GM23338 (cell line): ENCODE results near the gene BID. TPM values are rescaled to one million over a fixed set of nuclear protein-coding genes. Genes with fewer than 3 reads are reported as not detected.

Experiments
- ATAC-seq: fragments of 200-7000 bp; cut with Tn5 transposase; 3 replicates; pipeline ENCODE4 v1.9.1; 2020
- DNase-seq: peaks from one replicate; pipeline ENCODE4 v3.0.0-alpha.2; 2015; ENCODE audit warnings: low spot score
- H2AFZ ChIP-seq: fragments of 200-600 bp; sonication (generic); 2 replicates; pipeline ENCODE4 v1.8.0; 2016; ENCODE audit warnings: antibody characterized with exemption, mild to moderate bottlenecking, moderate library complexity
- H3F3A ChIP-seq: fragments of 200-600 bp; sonication (generic); replicated peaks from 2 replicates; pipeline ENCODE4 v1.8.0; 2017; ENCODE audit warnings: antibody characterized with exemption, mixed run types, low read depth
- H3K27ac ChIP-seq: fragments of 200-600 bp; sonication (generic); 2 replicates; pipeline ENCODE4 v1.6.1; 2016; ENCODE audit warnings: low read depth
- H3K27me3 ChIP-seq: fragments of 200-600 bp; sonication (generic); 2 replicates; pipeline ENCODE4 v1.8.0; 2016; ENCODE audit warnings: mild to moderate bottlenecking, mixed run types, moderate library complexity; ENCODE audit not compliant: insufficient read depth
- H3K36me3 ChIP-seq: fragments of 200-600 bp; sonication (generic); 2 replicates; pipeline ENCODE4 v1.8.0; 2016; ENCODE audit warnings: mild to moderate bottlenecking; ENCODE audit not compliant: insufficient read depth
- H3K4me1 ChIP-seq: fragments of 200-600 bp; sonication (generic); 2 replicates; pipeline ENCODE4 v1.8.0; 2016; ENCODE audit warnings: mild to moderate bottlenecking, moderate library complexity; ENCODE audit not compliant: insufficient read depth
- H3K4me2 ChIP-seq: fragments of 200-600 bp; sonication (generic); 2 replicates; pipeline ENCODE4 v1.7.1; 2017; ENCODE audit warnings: mixed run types
- H3K4me3 ChIP-seq: fragments of 200-600 bp; sonication (generic); 2 replicates; pipeline ENCODE4 v1.6.1; 2016; ENCODE audit warnings: mixed run types
- H3K79me2 ChIP-seq: fragments of 200-600 bp; sonication (generic); replicated peaks from 2 replicates; pipeline ENCODE4 v1.8.0; 2017; ENCODE audit warnings: mild to moderate bottlenecking; ENCODE audit not compliant: insufficient read depth
- H3K9me2 ChIP-seq: fragments of 200-600 bp; sonication (generic); 2 replicates; pipeline ENCODE4 v1.8.0; 2017; ENCODE audit not compliant: insufficient read depth
- H4K20me1 ChIP-seq: fragments of 200-600 bp; sonication (generic); replicated peaks from 2 replicates; pipeline ENCODE4 v1.8.0; 2017; ENCODE audit warnings: mild to moderate bottlenecking; ENCODE audit not compliant: insufficient read depth
- H3K27ac Mint-ChIP-seq: 2 replicates; pipeline ENCODE4 v1.8.0; 2020; ENCODE audit warnings: inconsistent platforms, mild to moderate bottlenecking, moderate library complexity, mixed read lengths
- H3K27me3 Mint-ChIP-seq: 3 replicates; pipeline ENCODE4 v1.8.0; 2022; ENCODE audit warnings: low read depth, mild to moderate bottlenecking, moderate library complexity, mixed read lengths, inconsistent platforms; ENCODE audit not compliant: insufficient read depth, poor library complexity
- H3K36me3 Mint-ChIP-seq: 3 replicates; pipeline ENCODE4 v1.8.0; 2021; ENCODE audit warnings: low read depth, mild to moderate bottlenecking, inconsistent platforms, moderate library complexity, mixed read lengths
- H3K4me1 Mint-ChIP-seq: 3 replicates; pipeline ENCODE4 v1.8.0; 2020; ENCODE audit warnings: mild to moderate bottlenecking, inconsistent platforms, mixed read lengths
- H3K4me3 Mint-ChIP-seq: 3 replicates; pipeline ENCODE4 v1.8.0; 2021; ENCODE audit warnings: moderate library complexity, mild to moderate bottlenecking, inconsistent platforms, mixed read lengths
- H3K9me3 Mint-ChIP-seq: 3 replicates; pipeline ENCODE4 v1.8.0; 2020; ENCODE audit warnings: moderate library complexity, mild to moderate bottlenecking, inconsistent platforms, mixed read lengths
- CREB1 ChIP-seq: fragments of 250-450 bp; sonication (Bioruptor Pico); IDR thresholded peaks from 2 replicates; pipeline ENCODE4 v1.5.0; 2020; ENCODE audit warnings: low read depth, mild to moderate bottlenecking, moderate library complexity
- EZH2phosphoT487 ChIP-seq: fragments of 200-600 bp; sonication (generic); IDR thresholded peaks from one replicate; pipeline ENCODE4 v1.8.1; 2018; ENCODE audit warnings: antibody characterized with exemption; ENCODE audit not compliant: unreplicated experiment
- JUNB ChIP-seq: IDR thresholded peaks from one replicate; pipeline ENCODE4 v1.6.1; 2016; ENCODE audit warnings: antibody characterized with exemption; ENCODE audit not compliant: unreplicated experiment
- NANOG ChIP-seq: IDR thresholded peaks from 2 replicates; pipeline ENCODE4 v1.6.1; 2016; ENCODE audit warnings: antibody characterized with exemption, borderline replicate concordance
- POLR2AphosphoS5 ChIP-seq: IDR thresholded peaks from 2 replicates; pipeline ENCODE4 v1.6.1; 2016; ENCODE audit warnings: antibody characterized with exemption, low read depth
- STAT1 ChIP-seq: IDR thresholded peaks from one replicate; pipeline ENCODE4 v1.6.1; 2016; ENCODE audit warnings: antibody characterized with exemption; ENCODE audit not compliant: unreplicated experiment
- ZNF114 ChIP-seq: fragments of 250-450 bp; sonication (Bioruptor Pico); IDR thresholded peaks from 2 replicates; pipeline ENCODE4 v1.5.0; 2020; ENCODE audit warnings: mild to moderate bottlenecking, moderate library complexity
- ZNF331 ChIP-seq: fragments of 250-450 bp; sonication (Bioruptor Pico); IDR thresholded peaks from 2 replicates; pipeline ENCODE4 v1.5.0; 2020; ENCODE audit warnings: low read depth, mild to moderate bottlenecking, moderate library complexity
- polyA plus RNA-seq: library from polyadenylated mRNA; unstranded; fragments of >200 nt; fragmentation: Nextera tagmentation; extraction: Ambion mirVana; gene quantifications from 2 replicates; pipeline ENCODE4 v1.2.1, GENCODE V29; 2016
- total RNA-seq: library from RNA; depleted of rRNA; stranded (reverse); fragments of >200 nt; shearing (Covaris generic); gene quantifications from 2 replicates; pipeline ENCODE4 v1.2.3, GENCODE V29; 2014
- TF ChIP-seq, protein P1 (sequence below): IDR thresholded peaks from one replicate; pipeline ENCODE4 v1.6.1; 2018; ENCODE audit warnings: antibody characterized with exemption; ENCODE audit not compliant: unreplicated experiment
- TF ChIP-seq, protein P2 (sequence below): IDR thresholded peaks from 2 replicates; pipeline ENCODE4 v1.6.1; 2016; ENCODE audit warnings: antibody characterized with exemption
- TF ChIP-seq, protein P3 (sequence below): fragments of 250-450 bp; sonication (Bioruptor Pico); IDR thresholded peaks from 2 replicates; pipeline ENCODE4 v1.5.0; 2020; ENCODE audit warnings: mild to moderate bottlenecking, moderate library complexity

The BID gene
- total and polyA plus RNA-seq, 2 experiments from 2014 or later = 65.1 to 125 TPM

- Histone ChIP-seq H3K79me2 (no peaks in the 10 kb centered on the region), H3K9me2 (no peaks in the 10 kb centered on the region), H4K20me1 (0 out of 2 replicates have a peak, but pooled peaks cover 5% of the 10 kb centered on the region), H3K4me1 (no peaks in the 10 kb centered on the region), H3K4me2 (no peak overlapping the region), H3K27me3 (no peaks in the 10 kb centered on the region), H3F3A (no peaks in the 10 kb centered on the region), H3K4me3 (no peak overlapping the region), H2AFZ (no peak overlapping the region), H3K27ac (no peak overlapping the region), H3K36me3 (no peaks in the 10 kb centered on the region)
- Mint-ChIP-seq H3K27ac (no peak overlapping the region), H3K9me3 (no peaks in the 10 kb centered on the region; the same call in 2 of the 3 replicates), H3K4me3 (no peak overlapping the region), H3K27me3 (peaks cover 8% of the 10 kb centered on the region), H3K4me1 (no peaks in the 10 kb centered on the region), H3K36me3 (peaks cover 3% of the 10 kb centered on the region; the same call in 1 of the 3 replicates)
- no peak for DNase-seq
- TF ChIP-seq, protein P1, sequence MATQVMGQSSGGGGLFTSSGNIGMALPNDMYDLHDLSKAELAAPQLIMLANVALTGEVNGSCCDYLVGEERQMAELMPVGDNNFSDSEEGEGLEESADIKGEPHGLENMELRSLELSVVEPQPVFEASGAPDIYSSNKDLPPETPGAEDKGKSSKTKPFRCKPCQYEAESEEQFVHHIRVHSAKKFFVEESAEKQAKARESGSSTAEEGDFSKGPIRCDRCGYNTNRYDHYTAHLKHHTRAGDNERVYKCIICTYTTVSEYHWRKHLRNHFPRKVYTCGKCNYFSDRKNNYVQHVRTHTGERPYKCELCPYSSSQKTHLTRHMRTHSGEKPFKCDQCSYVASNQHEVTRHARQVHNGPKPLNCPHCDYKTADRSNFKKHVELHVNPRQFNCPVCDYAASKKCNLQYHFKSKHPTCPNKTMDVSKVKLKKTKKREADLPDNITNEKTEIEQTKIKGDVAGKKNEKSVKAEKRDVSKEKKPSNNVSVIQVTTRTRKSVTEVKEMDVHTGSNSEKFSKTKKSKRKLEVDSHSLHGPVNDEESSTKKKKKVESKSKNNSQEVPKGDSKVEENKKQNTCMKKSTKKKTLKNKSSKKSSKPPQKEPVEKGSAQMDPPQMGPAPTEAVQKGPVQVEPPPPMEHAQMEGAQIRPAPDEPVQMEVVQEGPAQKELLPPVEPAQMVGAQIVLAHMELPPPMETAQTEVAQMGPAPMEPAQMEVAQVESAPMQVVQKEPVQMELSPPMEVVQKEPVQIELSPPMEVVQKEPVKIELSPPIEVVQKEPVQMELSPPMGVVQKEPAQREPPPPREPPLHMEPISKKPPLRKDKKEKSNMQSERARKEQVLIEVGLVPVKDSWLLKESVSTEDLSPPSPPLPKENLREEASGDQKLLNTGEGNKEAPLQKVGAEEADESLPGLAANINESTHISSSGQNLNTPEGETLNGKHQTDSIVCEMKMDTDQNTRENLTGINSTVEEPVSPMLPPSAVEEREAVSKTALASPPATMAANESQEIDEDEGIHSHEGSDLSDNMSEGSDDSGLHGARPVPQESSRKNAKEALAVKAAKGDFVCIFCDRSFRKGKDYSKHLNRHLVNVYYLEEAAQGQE = no peak
- TF ChIP-seq STAT1 = no peak
- no peak for TF ChIP-seq JUNB
- no peak for TF ChIP-seq NANOG
- no peak for ATAC-seq
Observed at GRCh38 chr22:17823226-17823625, 49.0 kb upstream of the BID start.

DNA sequence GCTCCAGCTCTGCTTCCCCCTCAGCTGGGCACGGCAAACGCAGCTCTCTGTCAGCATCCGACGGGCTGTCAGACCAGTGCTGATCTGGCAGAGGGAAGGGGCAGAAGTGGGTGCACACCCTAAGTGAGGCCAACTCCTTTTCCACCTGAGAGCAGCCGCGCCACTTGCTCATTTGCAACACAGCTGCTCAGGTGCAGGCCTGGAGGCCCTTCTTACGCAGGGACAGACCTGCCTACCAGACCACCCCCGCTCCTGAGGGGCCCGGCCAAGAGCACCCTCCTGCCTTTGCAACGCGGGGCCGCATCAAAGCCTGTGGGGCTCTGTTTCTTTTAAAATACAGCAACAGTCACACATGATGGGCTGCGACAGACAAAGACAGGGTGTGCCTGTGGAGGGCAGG is 47.8 kb upstream of the BID start:
- Mint-ChIP-seq H3K4me1 (no peaks in the 10 kb centered on the region), H3K36me3 (peaks cover 3% of the 10 kb centered on the region; the same call in 1 of the 3 replicates), H3K27me3 (peaks cover 10% of the 10 kb centered on the region), H3K4me3 (no peak overlapping the region), H3K9me3 (no peaks in the 10 kb centered on the region; the same call in 2 of the 3 replicates), H3K27ac (no peak overlapping the region)
- Histone ChIP-seq H3F3A (no peaks in the 10 kb centered on the region), H3K27ac (no peak overlapping the region), H3K9me2 (no peaks in the 10 kb centered on the region), H3K4me3 (no peak overlapping the region), H4K20me1 (0 out of 2 replicates have a peak, but pooled peaks cover 5% of the 10 kb centered on the region), H3K4me2 (no peak overlapping the region), H3K36me3 (no peaks in the 10 kb centered on the region), H3K79me2 (no peaks in the 10 kb centered on the region), H3K27me3 (no peaks in the 10 kb centered on the region), H3K4me1 (no peaks in the 10 kb centered on the region), H2AFZ (no peak overlapping the region)
- DNase-seq (no peak), ATAC-seq (no peak)
- TF ChIP-seq, protein P2, sequence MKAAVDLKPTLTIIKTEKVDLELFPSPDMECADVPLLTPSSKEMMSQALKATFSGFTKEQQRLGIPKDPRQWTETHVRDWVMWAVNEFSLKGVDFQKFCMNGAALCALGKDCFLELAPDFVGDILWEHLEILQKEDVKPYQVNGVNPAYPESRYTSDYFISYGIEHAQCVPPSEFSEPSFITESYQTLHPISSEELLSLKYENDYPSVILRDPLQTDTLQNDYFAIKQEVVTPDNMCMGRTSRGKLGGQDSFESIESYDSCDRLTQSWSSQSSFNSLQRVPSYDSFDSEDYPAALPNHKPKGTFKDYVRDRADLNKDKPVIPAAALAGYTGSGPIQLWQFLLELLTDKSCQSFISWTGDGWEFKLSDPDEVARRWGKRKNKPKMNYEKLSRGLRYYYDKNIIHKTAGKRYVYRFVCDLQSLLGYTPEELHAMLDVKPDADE = no peak
- TF ChIP-seq JUNB (no peak), ZNF114 (CRISPR knock-in tag) (no peak), STAT1 (no peak), EZH2phosphoT487 (no peak), NANOG (no peak), CREB1 (no peak), ZNF331 (CRISPR knock-in tag) (no peak), POLR2AphosphoS5 (no peak)
- TF ChIP-seq, protein P3, sequence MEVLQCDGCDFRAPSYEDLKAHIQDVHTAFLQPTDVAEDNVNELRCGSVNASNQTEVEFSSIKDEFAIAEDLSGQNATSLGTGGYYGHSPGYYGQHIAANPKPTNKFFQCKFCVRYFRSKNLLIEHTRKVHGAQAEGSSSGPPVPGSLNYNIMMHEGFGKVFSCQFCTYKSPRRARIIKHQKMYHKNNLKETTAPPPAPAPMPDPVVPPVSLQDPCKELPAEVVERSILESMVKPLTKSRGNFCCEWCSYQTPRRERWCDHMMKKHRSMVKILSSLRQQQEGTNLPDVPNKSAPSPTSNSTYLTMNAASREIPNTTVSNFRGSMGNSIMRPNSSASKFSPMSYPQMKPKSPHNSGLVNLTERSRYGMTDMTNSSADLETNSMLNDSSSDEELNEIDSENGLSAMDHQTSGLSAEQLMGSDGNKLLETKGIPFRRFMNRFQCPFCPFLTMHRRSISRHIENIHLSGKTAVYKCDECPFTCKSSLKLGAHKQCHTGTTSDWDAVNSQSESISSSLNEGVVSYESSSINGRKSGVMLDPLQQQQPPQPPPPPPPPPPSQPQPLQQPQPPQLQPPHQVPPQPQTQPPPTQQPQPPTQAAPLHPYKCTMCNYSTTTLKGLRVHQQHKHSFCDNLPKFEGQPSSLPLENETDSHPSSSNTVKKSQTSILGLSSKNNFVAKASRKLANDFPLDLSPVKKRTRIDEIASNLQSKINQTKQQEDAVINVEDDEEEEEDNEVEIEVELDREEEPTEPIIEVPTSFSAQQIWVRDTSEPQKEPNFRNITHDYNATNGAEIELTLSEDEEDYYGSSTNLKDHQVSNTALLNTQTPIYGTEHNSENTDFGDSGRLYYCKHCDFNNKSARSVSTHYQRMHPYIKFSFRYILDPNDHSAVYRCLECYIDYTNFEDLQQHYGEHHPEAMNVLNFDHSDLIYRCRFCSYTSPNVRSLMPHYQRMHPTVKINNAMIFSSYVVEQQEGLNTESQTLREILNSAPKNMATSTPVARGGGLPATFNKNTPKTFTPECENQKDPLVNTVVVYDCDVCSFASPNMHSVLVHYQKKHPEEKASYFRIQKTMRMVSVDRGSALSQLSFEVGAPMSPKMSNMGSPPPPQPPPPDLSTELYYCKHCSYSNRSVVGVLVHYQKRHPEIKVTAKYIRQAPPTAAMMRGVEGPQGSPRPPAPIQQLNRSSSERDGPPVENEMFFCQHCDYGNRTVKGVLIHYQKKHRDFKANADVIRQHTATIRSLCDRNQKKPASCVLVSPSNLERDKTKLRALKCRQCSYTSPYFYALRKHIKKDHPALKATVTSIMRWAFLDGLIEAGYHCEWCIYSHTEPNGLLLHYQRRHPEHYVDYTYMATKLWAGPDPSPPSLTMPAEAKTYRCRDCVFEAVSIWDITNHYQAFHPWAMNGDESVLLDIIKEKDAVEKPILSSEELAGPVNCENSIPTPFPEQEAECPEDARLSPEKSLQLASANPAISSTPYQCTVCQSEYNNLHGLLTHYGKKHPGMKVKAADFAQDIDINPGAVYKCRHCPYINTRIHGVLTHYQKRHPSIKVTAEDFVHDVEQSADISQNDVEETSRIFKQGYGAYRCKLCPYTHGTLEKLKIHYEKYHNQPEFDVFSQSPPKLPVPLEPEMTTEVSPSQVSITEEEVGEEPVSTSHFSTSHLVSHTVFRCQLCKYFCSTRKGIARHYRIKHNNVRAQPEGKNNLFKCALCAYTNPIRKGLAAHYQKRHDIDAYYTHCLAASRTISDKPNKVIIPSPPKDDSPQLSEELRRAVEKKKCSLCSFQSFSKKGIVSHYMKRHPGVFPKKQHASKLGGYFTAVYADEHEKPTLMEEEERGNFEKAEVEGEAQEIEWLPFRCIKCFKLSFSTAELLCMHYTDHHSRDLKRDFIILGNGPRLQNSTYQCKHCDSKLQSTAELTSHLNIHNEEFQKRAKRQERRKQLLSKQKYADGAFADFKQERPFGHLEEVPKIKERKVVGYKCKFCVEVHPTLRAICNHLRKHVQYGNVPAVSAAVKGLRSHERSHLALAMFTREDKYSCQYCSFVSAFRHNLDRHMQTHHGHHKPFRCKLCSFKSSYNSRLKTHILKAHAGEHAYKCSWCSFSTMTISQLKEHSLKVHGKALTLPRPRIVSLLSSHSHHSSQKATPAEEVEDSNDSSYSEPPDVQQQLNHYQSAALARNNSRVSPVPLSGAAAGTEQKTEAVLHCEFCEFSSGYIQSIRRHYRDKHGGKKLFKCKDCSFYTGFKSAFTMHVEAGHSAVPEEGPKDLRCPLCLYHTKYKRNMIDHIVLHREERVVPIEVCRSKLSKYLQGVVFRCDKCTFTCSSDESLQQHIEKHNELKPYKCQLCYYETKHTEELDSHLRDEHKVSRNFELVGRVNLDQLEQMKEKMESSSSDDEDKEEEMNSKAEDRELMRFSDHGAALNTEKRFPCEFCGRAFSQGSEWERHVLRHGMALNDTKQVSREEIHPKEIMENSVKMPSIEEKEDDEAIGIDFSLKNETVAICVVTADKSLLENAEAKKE (CRISPR knock-in tag) = no peak
